Measurements from ENCODE around the gene OSBPL5. TPM values are rescaled to one million over a fixed set of nuclear protein-coding genes. Genes with fewer than 3 reads are reported as not detected.

Gene OSBPL5
- 1.6 and 1.9 TPM in 2 replicates for total RNA-seq

GRCh38 chr11:3165152-3165705 lies at the start of gene OSBPL5:
Gene OSBPL5, minus strand, starts transcription at chr11:3165310. Its CDS starts 36,162 bp downstream, at chr11:3129148.
- DNase-seq (ENCODE audit: low spot score): peak; percentile 22

DNA sequence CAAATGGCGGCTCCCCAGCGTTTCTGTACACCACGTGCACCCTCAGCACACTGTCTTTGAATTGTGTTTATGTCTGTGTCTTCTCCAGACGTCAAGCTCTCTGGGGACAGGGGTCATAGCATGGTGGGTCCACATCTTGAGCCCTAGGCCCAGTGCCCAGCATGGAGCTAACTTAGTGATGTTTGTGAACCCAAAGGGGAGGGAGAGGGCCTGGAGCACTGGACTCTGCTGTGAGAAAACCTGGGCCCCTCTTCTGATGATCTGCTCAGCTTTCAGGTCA lies 49.2 kb upstream of the OSBPL5 start:
- Mint-ChIP-seq H3K27me3 (ENCODE audit: insufficient read depth) (peaks cover 3% of the 10 kb centered on the region), H3K4me1 (ENCODE audit: low read depth) (no peaks in the 10 kb centered on the region), H3K9me3 (no peaks in the 10 kb centered on the region), H3K27ac (no peak overlapping the region), H3K36me3 (ENCODE audit: low read depth) (no peaks in the 10 kb centered on the region), H3K4me3 (no peak overlapping the region)
- intact Hi-C loops (cut with micrococcal nuclease): no loop called here
- no peak for DNase-seq (ENCODE audit: low spot score)

More at GRCh38 chr11:3165152-3165705, at the start of gene OSBPL5:
- Mint-ChIP-seq H3K27me3 (ENCODE audit: insufficient read depth) (peaks cover 35% of the 10 kb centered on the region), H3K9me3 (no peaks in the 10 kb centered on the region), H3K27ac (peak within 1 kb of the TSS; percentile 21), H3K36me3 (ENCODE audit: low read depth) (peaks cover 3% of the 10 kb centered on the region), H3K4me3 (peak within 1 kb of the TSS; percentile 75), H3K4me1 (ENCODE audit: low read depth) (peaks cover 11% of the 10 kb centered on the region)
- intact Hi-C loops (cut with micrococcal nuclease): no loop called here

DNA sequence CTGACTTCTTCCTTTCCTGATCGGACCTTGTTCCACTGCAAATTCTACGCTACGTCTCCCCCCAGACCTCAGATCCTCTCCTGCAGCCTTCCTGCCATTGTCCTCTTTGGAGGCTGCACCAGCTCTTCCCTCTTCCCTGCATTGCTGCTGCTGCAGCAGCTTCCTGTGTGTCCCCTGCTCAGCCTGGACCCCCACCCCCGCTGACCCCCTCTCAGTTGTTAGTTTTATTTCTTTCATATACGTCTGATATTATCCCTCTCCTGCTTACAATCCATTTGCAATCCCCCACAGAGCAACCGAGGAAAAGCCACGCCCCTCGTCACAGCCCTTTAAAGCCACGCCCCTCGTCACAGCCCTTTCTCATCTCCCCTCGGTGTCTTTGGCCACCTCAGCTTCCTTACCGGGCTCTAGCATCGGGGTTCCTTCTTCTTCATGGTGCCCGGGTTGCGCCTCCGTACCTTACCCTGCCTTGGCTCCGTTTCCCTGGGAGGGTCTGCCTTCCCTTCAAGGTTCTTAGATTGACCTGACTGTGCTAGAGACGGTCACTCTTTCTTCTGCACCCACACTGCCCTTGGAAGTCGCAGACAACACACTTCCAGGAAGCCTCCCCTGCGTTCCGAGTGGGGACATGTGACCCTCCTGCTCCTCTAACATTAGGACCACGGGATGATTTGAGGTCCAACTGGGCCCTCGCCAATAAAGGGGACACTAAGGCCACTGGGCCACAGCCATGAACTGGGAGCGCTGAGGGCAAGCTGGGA lies 48.7 kb upstream of the OSBPL5 start:
- Mint-ChIP-seq H3K27me3 (ENCODE audit: insufficient read depth) (peaks cover 3% of the 10 kb centered on the region), H3K36me3 (ENCODE audit: low read depth) (no peaks in the 10 kb centered on the region), H3K4me1 (ENCODE audit: low read depth) (no peaks in the 10 kb centered on the region), H3K4me3 (no peak overlapping the region), H3K27ac (no peak overlapping the region), H3K9me3 (no peaks in the 10 kb centered on the region)
- intact Hi-C loops (cut with micrococcal nuclease): no loop called here
- no peak for DNase-seq (ENCODE audit: low spot score)

- DNase-seq (ENCODE audit: low spot score): no peak
- intact Hi-C loops (cut with micrococcal nuclease): no loop called here
- no peak overlapping the region for H3K4me3 Mint-ChIP-seq
- H3K4me1 Mint-ChIP-seq (ENCODE audit: low read depth): no peaks in the 10 kb centered on the region
- peaks cover 3% of the 10 kb centered on the region for H3K27me3 Mint-ChIP-seq (ENCODE audit: insufficient read depth)
- no peaks in the 10 kb centered on the region for H3K36me3 Mint-ChIP-seq (ENCODE audit: low read depth)
- no peak overlapping the region for H3K27ac Mint-ChIP-seq
- H3K9me3 Mint-ChIP-seq: no peaks in the 10 kb centered on the region
Observed at GRCh38 chr11:3208272-3208671, 43.2 kb upstream of the OSBPL5 start.

DNA sequence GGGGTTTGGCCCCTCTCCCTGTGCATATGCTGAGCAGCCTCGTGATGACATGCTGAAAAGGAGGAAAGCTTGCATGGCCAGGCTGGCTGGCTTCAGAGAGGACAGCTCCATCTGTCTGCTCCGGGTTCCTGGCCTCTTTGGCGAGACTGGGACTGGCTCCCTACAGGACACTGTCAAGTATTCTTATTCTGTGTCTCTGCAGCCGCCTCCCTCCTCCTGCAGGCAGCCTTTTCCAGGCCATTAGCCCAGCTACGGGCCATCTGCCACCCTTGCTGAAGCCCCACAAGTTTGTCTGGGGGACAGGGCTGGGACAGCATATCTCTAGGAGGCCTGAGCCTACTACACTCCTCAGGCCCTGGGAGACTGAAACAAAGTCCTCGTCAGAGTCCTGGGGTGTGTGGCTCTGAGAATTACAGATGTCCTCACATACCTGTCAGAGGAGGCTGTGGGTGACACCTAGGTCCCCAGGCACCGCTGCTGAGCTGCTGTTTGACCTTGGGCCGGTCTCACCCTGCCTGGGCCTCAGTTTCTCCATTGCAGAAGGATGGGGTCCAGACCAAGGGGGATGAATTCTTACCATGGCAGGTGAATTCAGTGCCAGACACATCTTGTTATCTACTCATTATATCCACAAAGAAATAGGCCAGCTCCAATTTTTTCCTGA lies 42.5 kb upstream of the OSBPL5 start:
- Mint-ChIP-seq H3K4me1 (ENCODE audit: low read depth) (no peaks in the 10 kb centered on the region), H3K27me3 (ENCODE audit: insufficient read depth) (peaks cover 4% of the 10 kb centered on the region), H3K9me3 (no peaks in the 10 kb centered on the region), H3K4me3 (no peak overlapping the region), H3K36me3 (ENCODE audit: low read depth) (no peaks in the 10 kb centered on the region), H3K27ac (no peak overlapping the region)
- intact Hi-C loops (cut with micrococcal nuclease): no loop called here
- DNase-seq (ENCODE audit: low spot score): no peak

DNA sequence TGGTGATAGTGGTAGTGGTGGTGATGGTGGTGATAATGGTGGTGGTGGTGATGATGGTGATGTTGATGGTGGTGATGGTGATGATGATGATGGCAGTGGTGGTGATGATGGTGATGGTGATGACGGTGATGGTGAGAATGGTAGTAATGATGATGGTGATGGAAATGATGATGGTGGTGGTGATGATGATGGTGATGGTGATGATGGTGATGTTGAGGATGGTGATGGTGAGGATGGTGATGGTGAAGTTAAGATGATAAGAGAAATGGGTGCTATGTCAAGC lies 41.8 kb upstream of the OSBPL5 start:
- Mint-ChIP-seq H3K27me3 (ENCODE audit: insufficient read depth) (peaks cover 7% of the 10 kb centered on the region), H3K4me3 (no peak overlapping the region), H3K9me3 (no peaks in the 10 kb centered on the region), H3K27ac (no peak overlapping the region), H3K36me3 (ENCODE audit: low read depth) (no peaks in the 10 kb centered on the region), H3K4me1 (ENCODE audit: low read depth) (no peaks in the 10 kb centered on the region)
- no peak for DNase-seq (ENCODE audit: low spot score)
- intact Hi-C loops (cut with micrococcal nuclease): no loop called here

GRCh38 chr11:3206156-3206921 lies 41.2 kb upstream of the OSBPL5 start:
- Mint-ChIP-seq H3K4me3 (no peak overlapping the region), H3K36me3 (ENCODE audit: low read depth) (no peaks in the 10 kb centered on the region), H3K4me1 (ENCODE audit: low read depth) (no peaks in the 10 kb centered on the region), H3K27me3 (ENCODE audit: insufficient read depth) (peaks cover 5% of the 10 kb centered on the region), H3K9me3 (no peaks in the 10 kb centered on the region), H3K27ac (no peak overlapping the region)
- DNase-seq (ENCODE audit: low spot score): no peak
- intact Hi-C loops (cut with micrococcal nuclease): no loop called here

GRCh38 chr11:3205261-3206155 lies 40.4 kb upstream of the OSBPL5 start:
- Mint-ChIP-seq H3K36me3 (ENCODE audit: low read depth) (no peaks in the 10 kb centered on the region), H3K27ac (no peak overlapping the region), H3K9me3 (no peaks in the 10 kb centered on the region), H3K27me3 (ENCODE audit: insufficient read depth) (peaks cover 5% of the 10 kb centered on the region), H3K4me1 (ENCODE audit: low read depth) (no peaks in the 10 kb centered on the region), H3K4me3 (no peak overlapping the region)
- intact Hi-C loops (cut with micrococcal nuclease): no loop called here
- DNase-seq (ENCODE audit: low spot score): no peak

GRCh38 chr11:3204141-3205015 lies 39.3 kb upstream of the OSBPL5 start:
- Mint-ChIP-seq H3K27ac (no peak overlapping the region), H3K4me1 (ENCODE audit: low read depth) (no peaks in the 10 kb centered on the region), H3K4me3 (no peak overlapping the region), H3K27me3 (ENCODE audit: insufficient read depth) (peaks cover 5% of the 10 kb centered on the region), H3K36me3 (ENCODE audit: low read depth) (no peaks in the 10 kb centered on the region), H3K9me3 (no peaks in the 10 kb centered on the region)
- no peak for DNase-seq (ENCODE audit: low spot score)
- intact Hi-C loops (cut with micrococcal nuclease): no loop called here

DNA sequence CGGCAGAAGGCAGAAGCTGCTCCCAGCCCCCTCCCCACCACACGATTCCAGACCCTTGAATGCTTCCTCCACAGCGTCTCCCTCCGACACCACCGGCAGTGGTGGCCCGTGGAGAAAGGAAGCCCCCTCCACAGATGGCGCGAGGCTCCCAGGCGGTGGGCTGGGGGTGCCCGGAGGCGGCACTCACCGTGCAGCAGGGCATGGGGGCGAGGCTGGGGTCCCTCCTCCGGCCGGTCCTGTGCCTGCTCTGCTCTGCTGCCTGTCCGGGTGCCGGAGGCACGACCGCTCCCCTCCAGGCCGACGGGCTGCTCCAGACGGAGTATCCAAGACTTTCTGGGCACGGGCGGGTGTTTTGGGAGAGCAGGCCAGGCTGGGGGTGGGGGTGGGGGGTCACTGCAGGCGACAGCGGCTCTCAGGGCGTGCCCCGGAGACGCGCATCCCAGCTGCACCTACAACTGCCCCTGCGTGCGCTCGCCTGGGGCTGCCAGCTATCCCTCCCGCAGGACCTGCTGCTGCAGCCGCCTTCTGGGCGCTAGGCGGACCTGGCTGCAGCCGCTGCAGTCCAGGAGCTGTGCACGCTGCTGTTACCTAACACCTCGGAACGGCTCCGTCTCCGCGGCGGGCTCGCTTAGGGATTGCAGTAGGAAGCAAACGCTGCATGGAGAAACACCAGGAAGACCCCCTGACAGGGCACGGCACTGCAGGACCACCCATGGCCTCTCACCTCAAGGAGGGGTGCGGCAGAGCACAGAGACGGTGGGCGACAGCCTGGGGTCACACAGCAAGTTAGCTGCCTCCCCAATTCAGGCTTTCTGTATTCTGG lies 38.3 kb upstream of the OSBPL5 start:
- DNase-seq (ENCODE audit: low spot score): no peak
- Mint-ChIP-seq H3K4me1 (ENCODE audit: low read depth) (no peaks in the 10 kb centered on the region), H3K27ac (no peak overlapping the region), H3K9me3 (no peaks in the 10 kb centered on the region), H3K27me3 (ENCODE audit: insufficient read depth) (peaks cover 5% of the 10 kb centered on the region), H3K4me3 (no peak overlapping the region), H3K36me3 (ENCODE audit: low read depth) (no peaks in the 10 kb centered on the region)
- intact Hi-C loops (cut with micrococcal nuclease): no loop called here

DNA sequence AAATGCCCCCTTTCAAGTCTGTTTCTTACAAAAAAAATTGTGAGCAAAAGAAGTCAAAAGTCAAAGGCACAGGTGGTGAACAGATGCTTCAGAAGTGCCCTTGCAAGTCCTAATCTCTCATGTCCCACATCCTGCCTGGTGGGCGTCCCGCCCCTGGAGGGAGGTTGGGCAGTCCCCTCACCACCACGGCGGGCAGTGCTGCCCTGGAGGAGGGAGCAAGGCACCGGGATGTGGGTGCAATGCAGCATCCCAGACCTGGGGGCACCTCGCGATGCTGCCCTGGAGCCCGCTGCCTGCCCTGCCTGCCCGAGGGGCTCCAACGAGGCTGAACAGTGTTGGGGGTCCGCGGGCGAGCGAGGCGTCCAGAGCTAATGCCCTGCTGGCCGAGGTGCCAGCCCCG lies 37.6 kb upstream of the OSBPL5 start:
- H3K4me1 Mint-ChIP-seq (ENCODE audit: low read depth): no peaks in the 10 kb centered on the region
- H3K27me3 Mint-ChIP-seq (ENCODE audit: insufficient read depth): peaks cover 3% of the 10 kb centered on the region
- DNase-seq (ENCODE audit: low spot score): no peak
- intact Hi-C loops (cut with micrococcal nuclease): no loop called here
- no peak overlapping the region for H3K4me3 Mint-ChIP-seq
- H3K36me3 Mint-ChIP-seq (ENCODE audit: low read depth): no peaks in the 10 kb centered on the region
- H3K27ac Mint-ChIP-seq: no peak overlapping the region
- no peaks in the 10 kb centered on the region for H3K9me3 Mint-ChIP-seq

Measured in activated T-helper 1 cell treated with anti-CD3 and anti-CD28 coated beads, Interleukin-12 subunit alpha, Interleukin-12 subunit beta, Interleukin-2, Interleukin-4 antibody, amounts not matched to agents 30 ng/mL and 10 ng/mL and 1 ng/mL, durations not matched to agents 14 hours and 24 hours and 36 hours (primary cell).